BLaER1 treated with 17β-estradiol and CSF1 and Interleukin-3, amounts not matched to agents 10 nM and 100 nM (cell line): ENCODE measurements around the gene SLC12A7.

Source experiments
- H3K27ac ChIP-seq, 11 experiments: shearing (Covaris generic); formaldehyde crosslinking; 2 replicates each; pipeline ENCODE4 v1.8.1; 2022
- H3K27me3 ChIP-seq, 11 experiments: shearing (Covaris generic); formaldehyde crosslinking; 2 replicates each; pipeline ENCODE4 v1.8.1; 2022
- H3K36me3 ChIP-seq, 11 experiments: shearing (Covaris generic); formaldehyde crosslinking; 2 replicates each; pipeline ENCODE4 v1.8.1; 2022
- H3K4me1 ChIP-seq, 10 experiments: shearing (Covaris generic); formaldehyde crosslinking; 2 replicates each; pipeline ENCODE4 v1.8.1; 2022
- H3K4me2 ChIP-seq, 11 experiments: shearing (Covaris generic); formaldehyde crosslinking; 2 replicates each; pipeline ENCODE4 v1.8.1; 2022
- H3K4me3 ChIP-seq, 10 experiments: shearing (Covaris generic); formaldehyde crosslinking; 2 replicates each; pipeline ENCODE4 v1.8.1; 2022
- H3K9ac ChIP-seq, 11 experiments: shearing (Covaris generic); formaldehyde crosslinking; 2 replicates each; pipeline ENCODE4 v1.8.1; 2022
- H3K9me3 ChIP-seq, 11 experiments: shearing (Covaris generic); formaldehyde crosslinking; replicated peaks in 1 of 11; 2 replicates each; pipeline ENCODE4 v1.8.1; 2022
- H4K20me1 ChIP-seq, 11 experiments: shearing (Covaris generic); formaldehyde crosslinking; 2 replicates each; pipeline ENCODE4 v1.8.1; 2022
- Cebpa-rat ChIP-seq, 11 experiments: shearing (Covaris generic); IDR thresholded peaks; 2 replicates each; pipeline ENCODE4 v1.8.1; 2022

The SLC12A7 gene

DNA sequence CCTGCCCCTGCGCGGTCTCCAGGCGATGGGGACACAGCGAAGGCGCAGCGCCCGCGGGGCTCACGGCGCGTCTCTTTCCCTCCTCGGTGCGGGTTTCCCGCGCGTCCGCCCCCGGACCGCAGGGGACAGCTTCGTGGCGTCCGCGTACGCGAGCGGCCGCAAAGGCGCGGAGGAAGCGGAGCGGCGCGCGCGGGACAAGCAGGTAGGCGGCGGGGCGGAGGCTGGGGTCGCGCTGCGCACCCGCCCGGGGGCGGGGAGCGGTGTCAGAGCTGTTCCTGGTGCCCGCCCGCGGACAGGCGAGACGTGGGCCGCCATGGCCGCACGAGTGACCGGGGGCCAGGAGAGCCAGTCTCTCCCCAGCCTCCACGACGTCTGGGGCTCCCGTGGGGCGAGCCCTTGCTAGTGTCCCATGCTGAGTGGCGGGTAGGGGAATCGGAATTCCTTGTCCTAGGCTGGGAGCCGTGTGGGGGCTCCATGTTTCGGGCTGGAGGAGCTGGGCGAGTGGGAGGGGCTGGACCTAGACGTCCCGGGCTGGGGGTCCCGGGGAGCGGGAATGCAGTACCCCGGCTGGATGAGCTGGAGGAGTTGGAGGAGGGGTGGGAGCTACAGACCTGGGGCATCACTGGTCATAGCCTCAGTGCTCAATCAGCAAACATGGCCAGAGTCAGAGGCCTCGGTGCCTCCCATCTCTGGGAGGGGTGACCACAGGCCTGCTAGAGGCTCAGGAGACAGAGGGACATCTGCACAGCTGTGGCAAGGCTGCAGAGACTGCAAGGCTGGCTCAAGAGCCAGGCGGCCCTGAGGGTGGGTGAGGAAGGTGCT lies 102.3 kb downstream of the SLC12A7 start:
- Histone ChIP-seq H3K9ac (peak overlapping the region in 10 of 11 experiments; percentile 46 to 80 (median 58); a peak in 18 of 22 replicates), H3K36me3 (0 out of 22 replicates have a peak, but pooled peaks cover 0 to 10% (median 0%) of the 10 kb centered on the region in 11 experiments), H3K4me3 (peak overlapping the region; percentile 46 to 74 (median 63)), H3K4me1 (peaks cover 34 to 96% (median 93%) of the 10 kb centered on the region in 10 experiments), H3K4me2 (peak overlapping the region; percentile 97 to 100 (median 99)), H4K20me1 (peaks cover 0 to 87% (median 55%) of the 10 kb centered on the region in 11 experiments; a peak in 18 of 22 replicates), H3K27ac (peak overlapping the region in 3 of 11 experiments; percentile 40 to 65 (median 55); a peak in 5 of 22 replicates), H3K9me3 (no peaks in the 10 kb centered on the region), H3K27me3 (peaks cover 40 to 78% (median 54%) of the 10 kb centered on the region in 11 experiments)
- TF ChIP-seq Cebpa-rat (IDR thresholded peaks at IDR 0.05): no peak

- peaks cover 40 to 96% (median 93%) of the 10 kb centered on the region in 10 experiments for H3K4me1 ChIP-seq
- H3K4me3 ChIP-seq: peak within 1 kb of the TSS; percentile 46 to 74 (median 63)
- no peak for TF ChIP-seq Cebpa-rat (IDR thresholded peaks at IDR 0.05)
- H3K27ac ChIP-seq: peak within 1 kb of the TSS in 4 of 11 experiments; percentile 45 to 65 (median 56); a peak in 7 of 22 replicates
- H3K27me3 ChIP-seq: peaks cover 49 to 82% (median 63%) of the 10 kb centered on the region in 11 experiments
- peaks cover 0 to 86% (median 46%) of the 10 kb centered on the region in 11 experiments; a peak in 18 of 22 replicates for H4K20me1 ChIP-seq
- H3K36me3 ChIP-seq: 0 out of 22 replicates have a peak, but pooled peaks cover 0 to 10% (median 0%) of the 10 kb centered on the region in 11 experiments
- peak within 1 kb of the TSS; percentile 43 to 80 (median 62); a peak in 19 of 22 replicates for H3K9ac ChIP-seq
- no peaks in the 10 kb centered on the region for H3K9me3 ChIP-seq
- H3K4me2 ChIP-seq: peak within 1 kb of the TSS; percentile 97 to 100 (median 99)
These were observed 103.2 kb downstream of the SLC12A7 start, which contains the start of gene NKD2 for GRCh38 chr5:1008451-1009358. TSS of gene NKD2 (plus strand) at chr5:1008802. CDS start at chr5:1009058, 256 bp downstream.

- 0 out of 22 replicates have a peak, but pooled peaks cover 0 to 1% (median 0%) of the 10 kb centered on the region in 11 experiments for H3K36me3 ChIP-seq
- H3K4me1 ChIP-seq: peaks cover 40 to 96% (median 93%) of the 10 kb centered on the region in 10 experiments
- H3K4me2 ChIP-seq: peak overlapping the region; percentile 97 to 100 (median 99)
- H3K4me3 ChIP-seq: peak overlapping the region in 2 of 10 experiments; percentile 72 to 74; a peak in 2 of 20 replicates
- no peak overlapping the region for H3K9ac ChIP-seq
- no peak overlapping the region for H3K27ac ChIP-seq
- TF ChIP-seq Cebpa-rat (IDR thresholded peaks at IDR 0.05): no peak
- peaks cover 52 to 88% (median 71%) of the 10 kb centered on the region in 11 experiments for H3K27me3 ChIP-seq
- H4K20me1 ChIP-seq: peaks cover 0 to 86% (median 38%) of the 10 kb centered on the region in 11 experiments; a peak in 17 of 22 replicates
- H3K9me3 ChIP-seq: no peaks in the 10 kb centered on the region
These were observed 104.0 kb downstream of the SLC12A7 start for GRCh38 chr5:1007681-1008450.

GRCh38 chr5:1007221-1007680 lies 104.6 kb downstream of the SLC12A7 start:
- H3K4me1 ChIP-seq: peaks cover 43 to 96% (median 91%) of the 10 kb centered on the region in 10 experiments
- no peak overlapping the region for H3K27ac ChIP-seq
- no peaks in the 10 kb centered on the region for H3K9me3 ChIP-seq
- H4K20me1 ChIP-seq: peaks cover 0 to 81% (median 31%) of the 10 kb centered on the region in 11 experiments; a peak in 17 of 22 replicates
- no peak overlapping the region for H3K9ac ChIP-seq
- no peak for TF ChIP-seq Cebpa-rat (IDR thresholded peaks at IDR 0.05)
- H3K4me3 ChIP-seq: no peak overlapping the region; a peak in 1 of 20 replicates
- no peaks in the 10 kb centered on the region for H3K36me3 ChIP-seq
- peaks cover 52 to 89% (median 73%) of the 10 kb centered on the region in 11 experiments for H3K27me3 ChIP-seq
- H3K4me2 ChIP-seq: peak overlapping the region in 10 of 11 experiments; percentile 97 to 100 (median 99); a peak in 20 of 22 replicates

DNA sequence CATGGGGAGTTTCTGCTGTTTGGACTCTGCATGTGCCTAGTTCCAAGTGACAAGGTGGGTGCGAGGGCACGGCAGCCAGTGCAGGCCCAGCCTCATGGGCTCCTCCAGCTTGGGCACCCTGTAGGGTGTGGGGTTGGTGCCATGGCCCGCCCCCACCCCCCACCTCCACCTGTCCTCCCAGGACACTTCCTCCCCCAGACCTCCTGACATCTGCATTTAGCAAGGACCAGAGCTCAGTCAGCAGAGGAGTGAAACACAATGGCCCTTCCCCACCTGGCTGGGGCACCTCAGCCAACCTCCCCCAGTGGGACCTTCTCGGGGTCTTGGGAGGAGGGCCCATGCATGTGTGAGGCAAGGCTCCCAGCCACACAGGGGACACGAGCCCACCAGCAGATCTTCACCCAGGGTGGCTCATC lies 105.2 kb downstream of the SLC12A7 start:
- Histone ChIP-seq H3K27ac (no peak overlapping the region), H3K4me3 (no peak overlapping the region), H3K4me1 (peaks cover 48 to 96% (median 91%) of the 10 kb centered on the region in 10 experiments), H3K36me3 (no peaks in the 10 kb centered on the region), H3K9me3 (no peaks in the 10 kb centered on the region), H3K27me3 (peaks cover 52 to 94% (median 73%) of the 10 kb centered on the region in 11 experiments), H3K4me2 (peak overlapping the region in 8 of 11 experiments; percentile 97 to 100 (median 99); a peak in 14 of 22 replicates), H4K20me1 (peaks cover 0 to 76% (median 25%) of the 10 kb centered on the region in 11 experiments; a peak in 16 of 22 replicates), H3K9ac (no peak overlapping the region)
- no peak for TF ChIP-seq Cebpa-rat (IDR thresholded peaks at IDR 0.05)

GRCh38 chr5:1005904-1006655 lies 105.8 kb downstream of the SLC12A7 start:
- Histone ChIP-seq H3K36me3 (no peaks in the 10 kb centered on the region), H3K4me2 (peak overlapping the region in 10 of 11 experiments; percentile 89 to 100 (median 98); a peak in 19 of 22 replicates), H3K9ac (0 out of 22 replicates have a peak overlapping the region, but pooled peaks of 1 of the 11 experiments have one; percentile 19), H3K4me3 (peak overlapping the region in 1 of 10 experiments; percentile 66; a peak in 2 of 20 replicates), H3K4me1 (peaks cover 52 to 96% (median 91%) of the 10 kb centered on the region in 10 experiments), H4K20me1 (peaks cover 0 to 70% (median 21%) of the 10 kb centered on the region in 11 experiments; a peak in 16 of 22 replicates), H3K27me3 (peaks cover 52 to 94% (median 73%) of the 10 kb centered on the region in 11 experiments), H3K27ac (no peak overlapping the region), H3K9me3 (no peaks in the 10 kb centered on the region)
- no peak for TF ChIP-seq Cebpa-rat (IDR thresholded peaks at IDR 0.05)
